Fibroblast of lung (primary cell): ENCODE measurements around the gene POP5.

Source experiments
- EZH2 ChIP-seq: IDR thresholded peaks from 2 replicates; pipeline ENCODE4 v1.5.1; 2012; ENCODE audit warnings: low read length, control low read depth, mild to moderate bottlenecking; ENCODE audit errors: missing control alignments
- TF ChIP-seq, protein P1 (sequence below), 2 donors: IDR thresholded peaks in 1 of 2; conservative IDR thresholded peaks in 1 of 2; 1 replicate in 1 of 2; 2 replicates in 1 of 2; pipeline ENCODE4 v1.5.1; 2011 to 2012; ENCODE audit warnings: low read length in 2 of 2, control low read depth in 1 of 2, inconsistent platforms in 1 of 2, low read depth in 1 of 2, mild to moderate bottlenecking in 1 of 2

DNA sequence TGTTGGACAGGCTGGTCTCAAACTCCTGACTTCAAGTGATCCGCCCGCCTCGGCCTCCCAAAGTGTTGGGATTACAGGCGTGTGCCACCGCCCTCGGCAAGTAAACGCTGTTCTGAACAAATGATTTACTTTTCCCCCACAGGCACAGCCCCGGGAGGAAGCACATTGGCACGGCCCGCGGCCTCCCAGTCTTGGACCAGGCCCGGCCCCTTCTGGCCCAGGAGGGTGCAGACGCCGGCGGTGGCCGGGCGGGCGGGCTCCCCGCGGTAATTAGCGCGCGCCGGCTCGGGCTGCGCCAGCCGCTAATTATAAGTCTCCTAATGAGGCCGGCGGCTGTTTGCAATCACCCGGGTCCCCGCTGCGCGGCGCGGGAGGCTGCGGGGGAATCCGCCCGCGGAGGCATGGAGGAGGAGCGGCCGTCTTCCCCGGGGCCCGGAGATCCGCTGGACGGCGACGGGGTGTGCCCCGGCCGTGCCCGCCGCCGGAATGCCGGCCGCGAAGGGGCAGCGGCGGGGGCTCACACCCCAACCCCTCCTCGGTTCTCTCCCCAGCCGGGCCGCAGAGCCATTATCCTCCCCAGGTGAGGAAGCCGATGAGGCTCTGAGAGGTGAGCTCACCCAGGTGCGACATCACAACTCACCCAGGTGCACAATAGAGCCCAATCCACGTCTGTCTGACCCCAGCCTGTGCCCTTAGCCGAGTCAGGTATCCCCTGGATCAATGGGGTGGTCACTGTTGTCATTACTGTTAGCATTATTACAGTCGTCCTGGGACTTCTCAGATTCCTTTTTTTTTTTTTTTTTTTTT is 3.3 kb upstream of the POP5 start:
- TF ChIP-seq, protein P1, sequence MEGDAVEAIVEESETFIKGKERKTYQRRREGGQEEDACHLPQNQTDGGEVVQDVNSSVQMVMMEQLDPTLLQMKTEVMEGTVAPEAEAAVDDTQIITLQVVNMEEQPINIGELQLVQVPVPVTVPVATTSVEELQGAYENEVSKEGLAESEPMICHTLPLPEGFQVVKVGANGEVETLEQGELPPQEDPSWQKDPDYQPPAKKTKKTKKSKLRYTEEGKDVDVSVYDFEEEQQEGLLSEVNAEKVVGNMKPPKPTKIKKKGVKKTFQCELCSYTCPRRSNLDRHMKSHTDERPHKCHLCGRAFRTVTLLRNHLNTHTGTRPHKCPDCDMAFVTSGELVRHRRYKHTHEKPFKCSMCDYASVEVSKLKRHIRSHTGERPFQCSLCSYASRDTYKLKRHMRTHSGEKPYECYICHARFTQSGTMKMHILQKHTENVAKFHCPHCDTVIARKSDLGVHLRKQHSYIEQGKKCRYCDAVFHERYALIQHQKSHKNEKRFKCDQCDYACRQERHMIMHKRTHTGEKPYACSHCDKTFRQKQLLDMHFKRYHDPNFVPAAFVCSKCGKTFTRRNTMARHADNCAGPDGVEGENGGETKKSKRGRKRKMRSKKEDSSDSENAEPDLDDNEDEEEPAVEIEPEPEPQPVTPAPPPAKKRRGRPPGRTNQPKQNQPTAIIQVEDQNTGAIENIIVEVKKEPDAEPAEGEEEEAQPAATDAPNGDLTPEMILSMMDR (conservative IDR thresholded peaks at IDR 0.05 in 1 of 2, IDR thresholded peaks at IDR 0.05 in 1 of 2; ENCODE audit: low read depth in 1 of 2, low read length in 2 of 2): peak; percentile 11 to 21
- no peak for TF ChIP-seq EZH2
